ENCODE measurements around the gene NCOR2.
A peak's percentile ranks its signal among the peaks of the same experiment; 100 is the strongest.

The NCOR2 gene

DNA sequence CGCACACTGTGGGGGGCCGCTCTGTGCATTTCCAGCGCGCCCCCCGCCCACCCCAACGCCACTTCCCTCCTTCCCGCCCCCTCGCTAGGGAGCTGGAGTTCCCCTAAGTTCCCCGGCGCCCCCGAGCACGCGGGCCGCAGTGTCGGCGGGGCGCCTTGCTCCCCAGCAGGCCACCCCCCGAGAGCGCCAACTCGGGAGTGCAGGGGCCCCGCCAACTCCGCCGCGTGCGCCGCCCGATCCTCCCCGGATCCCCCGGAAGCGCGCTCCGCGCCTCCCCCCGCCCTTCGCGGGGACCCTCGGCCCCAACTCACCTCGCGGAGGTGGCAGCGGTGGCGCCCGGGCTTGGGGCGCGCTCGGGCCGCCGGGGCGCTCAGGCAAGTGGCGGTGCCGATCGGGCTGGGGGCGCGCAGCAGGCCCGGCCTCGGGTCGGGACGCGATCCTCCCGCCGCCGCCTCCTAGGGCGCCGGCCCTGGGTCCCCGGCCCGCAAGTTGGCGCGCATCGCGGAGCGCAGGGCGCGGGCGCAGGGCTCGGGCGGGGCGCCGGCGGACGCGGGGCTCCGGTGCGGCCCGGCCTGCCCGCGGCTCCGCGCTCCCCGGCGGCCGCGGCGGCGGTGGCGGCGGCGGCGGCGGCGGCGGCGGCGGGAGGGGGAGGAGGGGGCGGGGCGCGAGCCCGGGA is at the start of gene NCOR2:
Gene NCOR2, minus strand, starts transcription at position 616 of the 676 bp plus-strand sequence. CDS start 72,361 bp downstream, outside the sequence.
- DNase-seq (ENCODE audit: low read depth) = no peak

GRCh38 chr12:124616394-124617221 is 49.2 kb upstream of the NCOR2 start:
- no peak for DNase-seq (ENCODE audit: low read depth)

DNA sequence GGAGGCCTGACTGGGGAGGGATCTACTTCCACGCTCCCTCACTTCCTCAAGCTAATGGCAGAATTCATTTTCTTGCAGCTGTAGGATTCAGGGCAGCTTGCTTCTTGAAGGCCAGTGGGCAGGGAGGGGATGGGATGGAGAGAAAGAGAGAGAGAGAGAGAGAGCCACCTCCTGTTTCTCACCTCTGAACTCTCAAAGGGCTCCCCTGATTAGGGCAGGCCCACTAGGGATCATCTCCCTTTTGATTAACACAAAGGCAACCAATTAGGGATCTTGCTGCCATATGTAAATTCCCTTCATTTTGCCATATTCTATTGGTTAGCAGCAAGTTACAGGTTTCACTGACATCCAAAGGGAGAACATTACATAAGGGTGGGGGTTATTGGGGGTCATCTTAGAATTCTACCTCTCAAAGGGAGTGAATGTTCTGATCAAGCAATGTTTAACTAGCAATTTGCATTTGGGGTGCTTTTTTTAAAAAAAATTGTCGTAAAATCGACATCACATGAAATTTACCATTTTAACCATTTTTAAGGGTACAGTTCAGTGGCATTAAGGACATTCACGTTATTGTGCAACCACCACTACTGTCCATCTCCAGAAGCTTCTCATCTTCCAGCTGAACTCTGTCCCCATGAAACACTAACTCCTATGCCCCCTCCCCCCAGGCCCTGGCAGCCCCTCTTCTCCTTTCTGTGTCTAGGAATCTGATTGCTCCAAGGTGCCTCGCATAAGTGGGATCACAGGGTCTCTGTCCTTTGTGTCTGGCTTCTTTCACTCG is 47.3 kb upstream of the NCOR2 start:
- DNase-seq (ENCODE audit: low read depth) = no peak

- DNase-seq (ENCODE audit: low read depth) = no peak
Measured at GRCh38 chr12:124613151-124613585, 45.8 kb upstream of the NCOR2 start.

DNA sequence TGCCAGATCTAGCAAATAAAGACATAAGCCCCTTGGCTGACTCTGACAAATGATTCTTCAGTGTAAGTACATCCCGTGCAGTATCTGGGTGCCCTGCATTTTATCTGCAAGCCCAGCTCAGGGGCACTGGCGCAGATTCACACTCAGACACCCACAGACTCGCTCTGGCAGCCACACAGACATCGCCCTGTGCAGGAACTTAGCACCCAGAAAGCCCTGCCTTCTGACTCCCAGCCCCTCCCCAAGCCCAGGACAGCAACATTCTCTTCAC is 44.9 kb upstream of the NCOR2 start:
- no peak for DNase-seq (ENCODE audit: low read depth)

DNA sequence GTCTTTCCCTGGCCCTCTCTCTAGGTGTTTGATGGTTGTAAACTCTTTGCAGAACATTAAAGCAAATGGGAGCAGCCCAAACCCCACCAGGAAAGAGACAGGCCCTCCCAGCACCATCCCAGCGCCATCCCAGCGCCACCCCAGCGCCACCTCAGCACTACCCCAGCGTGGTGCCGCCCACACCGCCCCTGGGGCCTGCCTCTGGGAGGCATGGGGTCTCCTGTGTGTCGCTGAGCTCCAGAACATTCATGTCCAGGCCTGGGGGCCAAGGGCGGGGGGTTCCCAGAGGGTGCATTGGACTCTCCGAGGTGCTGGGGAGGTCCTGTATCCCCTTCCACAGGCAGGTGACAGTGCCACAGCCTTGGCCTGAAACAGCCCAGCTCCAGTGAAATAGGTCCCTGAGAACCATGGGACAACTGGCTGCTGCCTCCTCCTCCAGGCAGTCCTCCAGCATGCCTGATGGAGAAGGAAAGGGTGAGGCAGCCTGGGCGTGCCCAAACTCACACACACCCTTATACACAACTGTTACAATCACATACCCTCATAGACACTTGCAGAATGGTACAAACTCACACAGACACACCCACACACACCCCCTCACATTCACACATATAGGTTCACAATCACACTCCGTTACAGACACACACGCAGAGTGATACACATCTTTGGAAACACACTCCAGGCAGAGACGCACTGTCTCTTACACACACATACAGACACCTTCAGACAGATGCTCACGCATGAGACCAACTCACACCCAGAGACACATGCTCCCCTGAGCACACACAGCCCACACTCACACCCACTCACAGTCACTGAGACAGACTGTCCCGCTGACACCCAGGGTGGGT is 44.4 kb upstream of the NCOR2 start:
- no peak for DNase-seq (ENCODE audit: low read depth)

- DNase-seq (ENCODE audit: low read depth) = no peak
Measured at GRCh38 chr12:124610629-124611558, 43.5 kb upstream of the NCOR2 start.

DNA sequence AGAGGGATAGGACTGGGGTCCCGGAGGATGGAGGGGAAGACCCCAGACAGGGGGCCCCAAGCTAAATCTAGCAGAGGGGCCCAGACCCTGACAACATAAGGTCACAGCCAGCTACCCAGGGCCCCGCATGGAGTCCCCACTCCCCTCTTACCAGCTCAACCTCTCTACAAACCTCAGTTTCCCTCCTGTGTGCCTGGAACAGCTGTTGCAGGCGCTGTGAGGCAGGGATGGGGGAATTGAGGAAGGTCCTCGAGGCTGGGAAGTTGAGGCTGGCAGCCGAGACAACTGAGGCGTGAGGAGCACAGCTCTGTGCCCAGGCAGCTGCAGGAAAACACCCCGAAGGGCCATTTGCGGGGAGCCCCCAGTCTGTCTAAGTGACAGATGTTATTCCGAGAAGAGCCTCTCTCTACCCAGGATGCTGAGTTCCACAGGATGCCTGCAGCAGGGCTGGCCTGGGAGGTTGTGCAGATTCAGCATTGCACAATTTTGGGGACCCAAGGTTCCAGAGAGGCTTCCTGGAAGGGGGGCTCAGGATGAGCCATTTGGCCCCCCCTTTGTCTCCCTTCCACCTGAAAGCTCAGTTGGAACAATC is 42.7 kb upstream of the NCOR2 start:
- DNase-seq (ENCODE audit: low read depth) = no peak

DNA sequence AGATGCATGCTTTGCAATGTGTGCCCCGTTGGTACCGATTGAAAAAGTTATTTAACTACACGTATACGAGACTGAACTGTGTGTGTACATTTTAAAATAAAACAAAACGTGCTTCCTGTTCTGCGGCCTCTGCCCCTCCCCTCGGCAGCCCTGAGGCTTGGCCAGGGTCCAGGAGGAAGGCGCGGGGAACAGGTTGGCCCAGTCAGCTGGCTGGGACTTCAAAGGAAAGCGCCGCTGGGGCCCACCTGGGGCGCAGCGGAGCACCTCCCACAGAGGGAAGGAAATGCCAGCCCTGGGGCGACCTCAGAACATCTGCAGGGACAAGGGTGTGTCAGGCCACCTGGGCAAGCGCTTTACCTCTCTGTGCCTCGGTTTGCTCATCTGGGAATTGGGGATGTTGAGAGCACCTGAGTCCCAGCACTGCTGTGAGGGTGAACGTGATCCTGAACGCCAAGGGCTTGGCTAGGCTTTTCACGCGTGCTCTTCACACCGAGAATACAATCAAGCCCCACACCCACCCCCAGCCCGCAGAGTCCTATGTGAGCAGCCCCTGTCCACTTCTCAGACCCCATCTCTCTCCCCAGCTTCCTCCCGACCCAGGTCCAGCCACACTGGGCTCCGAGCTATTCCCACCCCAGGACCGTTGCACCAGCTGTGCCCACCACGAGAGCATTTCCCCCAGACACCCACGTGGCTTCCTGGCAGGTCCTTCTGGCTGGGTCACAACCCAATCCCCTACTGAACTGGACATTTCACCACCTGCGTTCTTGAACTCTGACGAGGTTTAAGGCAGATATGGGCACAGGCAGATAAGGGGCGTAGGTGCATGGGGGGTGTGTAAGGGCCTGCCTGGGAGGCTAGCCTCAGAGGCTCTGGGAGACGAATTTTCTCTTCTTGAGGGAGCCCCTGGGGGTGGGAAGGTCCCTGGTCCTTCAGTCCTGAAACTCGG is 41.9 kb upstream of the NCOR2 start:
- peak; percentile 38 for DNase-seq (ENCODE audit: low read depth)

DNA sequence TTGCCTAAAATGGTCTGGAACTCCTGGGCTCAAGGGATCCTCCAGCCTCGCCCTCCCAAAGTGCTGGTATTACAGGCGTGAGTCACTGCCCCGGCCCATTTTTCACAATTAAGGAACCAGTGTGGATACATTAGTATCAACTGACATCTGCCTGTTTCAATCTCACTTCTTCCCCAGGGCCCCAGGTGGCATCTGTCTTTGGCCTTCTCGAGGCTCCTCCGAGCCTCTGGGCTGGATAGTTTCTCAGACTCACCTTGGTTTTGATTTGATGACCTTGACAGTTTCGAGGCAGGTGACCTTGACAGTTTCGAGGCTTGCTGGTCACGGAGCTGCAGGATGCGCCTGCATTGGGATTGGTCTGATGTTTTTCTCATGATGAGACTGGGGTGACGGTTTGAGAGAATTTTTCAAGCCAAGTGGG is 41.0 kb upstream of the NCOR2 start:
- DNase-seq (ENCODE audit: low read depth) = no peak

DNA sequence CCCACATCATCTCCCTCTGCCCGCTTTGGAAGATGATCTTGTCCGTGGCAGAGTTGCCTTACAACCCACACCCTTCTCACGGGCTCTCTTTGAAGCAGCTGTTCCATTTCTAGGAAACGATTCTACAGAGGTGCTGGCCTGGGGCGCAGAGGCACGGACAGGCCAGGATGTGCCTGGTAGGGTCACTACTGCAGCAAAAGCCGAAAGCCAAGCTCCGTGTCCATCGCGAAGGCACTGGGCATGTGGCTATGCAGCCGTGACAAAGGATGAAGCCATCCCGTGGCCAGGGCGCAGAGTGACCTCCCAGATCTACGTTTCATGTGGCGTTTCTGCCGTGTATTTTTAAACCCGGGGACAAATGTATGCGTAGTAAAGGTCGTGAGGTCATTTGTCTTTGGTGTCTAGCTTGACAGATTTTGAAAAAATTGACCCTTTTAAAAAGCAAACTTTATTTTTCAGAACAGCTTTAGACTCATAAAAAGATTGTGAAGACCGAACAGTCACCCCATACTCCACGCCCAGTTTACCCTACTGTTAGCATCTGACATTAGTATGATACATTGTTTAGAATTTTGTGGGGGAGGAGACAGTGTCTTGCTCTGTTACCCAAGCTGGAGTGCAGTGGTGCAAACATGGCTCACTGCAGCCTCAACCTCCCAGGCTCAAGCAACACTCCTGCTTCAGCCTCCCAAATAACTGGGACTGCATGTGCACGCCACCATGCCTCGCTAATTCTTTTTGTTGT is 40.4 kb upstream of the NCOR2 start:
- DNase-seq (ENCODE audit: low read depth) = no peak

DNA sequence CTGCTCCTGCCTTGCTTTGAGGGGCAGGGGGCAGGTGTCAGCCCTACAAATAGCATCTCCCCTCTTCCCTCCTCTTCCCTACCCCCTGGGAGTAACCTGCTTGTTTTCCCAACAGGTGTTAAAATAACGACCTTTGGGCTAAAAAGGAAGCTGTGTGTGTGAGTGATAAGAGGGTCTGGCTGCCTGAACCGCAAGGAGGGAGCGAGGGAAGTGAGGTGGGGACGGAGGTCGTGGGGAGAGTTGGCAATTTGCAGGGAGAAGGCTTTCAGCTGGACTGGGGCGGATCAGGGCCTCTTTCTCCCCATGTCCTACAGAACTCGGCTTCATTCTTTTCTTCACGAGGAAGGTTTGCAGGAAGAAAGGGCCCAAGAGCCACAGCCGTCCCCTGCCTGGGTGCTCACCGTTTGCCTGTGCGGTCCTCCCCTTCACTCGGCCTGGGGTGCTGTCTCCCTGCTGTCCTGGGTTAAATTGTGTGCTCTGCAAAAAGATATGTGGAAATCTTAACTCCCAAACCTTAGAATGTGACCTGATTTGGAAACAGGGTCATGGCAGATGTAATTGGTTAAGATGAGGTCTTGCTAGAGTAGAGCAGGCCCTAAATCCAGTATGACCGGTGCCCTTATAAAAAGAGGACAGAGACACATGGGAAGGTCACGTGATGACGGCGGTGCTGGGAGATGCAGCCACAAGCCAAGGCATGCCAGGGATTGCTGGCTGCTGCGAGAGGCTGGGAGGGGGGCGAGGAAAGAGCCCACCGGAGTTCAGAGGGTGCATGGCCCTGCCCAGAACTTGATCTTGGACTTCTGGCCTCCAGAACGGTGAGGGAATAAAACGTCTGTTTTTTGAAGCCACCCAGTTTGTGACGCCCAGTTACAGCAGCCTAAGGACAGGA is 38.7 kb upstream of the NCOR2 start:
- DNase-seq (ENCODE audit: low read depth) = no peak

DNA sequence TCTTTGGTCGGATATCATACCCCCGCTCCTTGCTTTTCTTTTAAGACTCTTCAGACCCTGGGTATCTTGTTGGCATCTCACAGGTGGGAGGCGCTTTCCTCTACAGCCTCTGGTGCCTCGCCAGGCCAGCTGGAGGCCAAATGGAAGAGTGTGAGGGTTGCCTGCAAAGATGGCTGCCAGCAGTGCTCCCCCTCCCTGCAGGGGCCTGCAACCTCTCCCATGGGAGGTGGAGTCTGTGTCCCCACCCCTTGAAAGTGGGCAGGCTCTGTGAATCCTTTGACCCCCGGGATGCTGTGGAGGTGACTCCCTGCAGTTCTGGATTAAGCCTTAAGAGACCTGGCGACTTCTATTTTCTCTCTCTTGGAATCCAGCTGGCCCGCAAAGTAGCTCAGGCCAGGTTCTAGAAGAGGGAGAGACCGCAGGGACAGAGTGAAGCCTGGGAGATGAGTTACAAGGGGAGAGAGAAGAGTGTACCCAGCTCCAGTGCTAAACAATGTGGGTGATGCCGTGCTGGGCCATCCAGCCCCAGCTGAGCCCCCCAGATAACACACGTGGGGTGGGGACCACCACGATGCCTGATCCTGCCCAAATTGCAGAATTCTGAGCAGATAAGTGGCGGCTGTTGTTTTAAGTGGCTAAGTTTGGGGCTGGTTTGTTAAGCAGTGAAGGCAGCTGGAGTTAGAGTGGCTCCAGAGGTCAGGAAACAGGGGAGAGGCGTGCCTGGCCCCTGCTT is 37.9 kb upstream of the NCOR2 start:
- no peak for DNase-seq (ENCODE audit: low read depth)

- no peak for DNase-seq (ENCODE audit: low read depth)
Measured at GRCh38 chr12:124604264-124604680, 36.9 kb upstream of the NCOR2 start.

GRCh38 chr12:124603831-124604251 is 36.4 kb upstream of the NCOR2 start:
- no peak for DNase-seq (ENCODE audit: low read depth)

- DNase-seq (ENCODE audit: low read depth) = no peak
Measured at GRCh38 chr12:124603100-124603541, 35.7 kb upstream of the NCOR2 start.

DNA sequence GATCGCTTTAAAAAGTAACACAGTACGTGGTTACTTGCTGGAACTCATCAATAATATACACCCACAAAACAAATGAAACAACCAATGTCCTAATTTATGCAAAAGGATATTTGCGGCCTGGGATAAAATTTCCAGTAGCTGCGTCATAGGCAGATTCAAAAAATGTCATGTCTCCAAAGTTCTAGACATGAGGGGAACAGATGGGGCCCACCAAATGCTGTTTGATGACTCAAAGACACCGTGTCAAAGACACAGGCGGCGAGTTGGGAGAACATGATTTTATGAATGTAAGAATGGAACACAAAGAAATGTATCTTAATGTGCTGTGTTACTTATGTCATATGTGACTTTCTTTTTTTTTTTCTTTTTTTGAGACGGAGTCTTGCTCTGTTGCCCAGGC is 34.3 kb upstream of the NCOR2 start:
- no peak for DNase-seq (ENCODE audit: low read depth)
